CD4-positive, alpha-beta T cell (primary cell): Measurements from ENCODE around the gene PSD. TPM values are rescaled to one million over a fixed set of nuclear protein-coding genes. Genes with fewer than 3 reads are reported as not detected.
A peak's percentile ranks its signal among the peaks of the same experiment; 100 is the strongest.

Experiments used
- ATAC-seq: fragments of 200-7000 bp; cut with Tn5 transposase; one replicate; pipeline ENCODE4 v1.10.0; 2022; ENCODE audit warnings: mild to moderate bottlenecking; ENCODE audit not compliant: poor library complexity
- CTCF ChIA-PET: fragments of 350-600 bp; sonication (Branson Sonifier 250); formaldehyde crosslinking; loops from one replicate; lab custom pipeline; 2021; ENCODE audit warnings: antibody characterized with exemption, inconsistent platforms; lab: Charles Lee
- POLR2A ChIA-PET: fragments of 350-600 bp; sonication (Branson Sonifier 250); formaldehyde crosslinking; loops from one replicate; lab custom pipeline; 2021; ENCODE audit warnings: antibody characterized with exemption, inconsistent platforms; lab: Charles Lee
- DNase-seq, 14 experiments: peaks; one replicate each; pipeline ENCODE4 v3.0.0-alpha.2; 2013 to 2020; ENCODE audit warnings: mixed read lengths in 2 of 14
- H3K27ac ChIP-seq, 2 donors: one replicate each; pipeline versions ENCODE4 v1.5.1 to v1.7.0; 2013; ENCODE audit warnings: low read length in 2 of 2, low read depth in 1 of 2, mild to moderate bottlenecking in 1 of 2
- H3K27me3 ChIP-seq, 2 experiments: 1 replicate in 1 of 2; 2 replicates in 1 of 2; pipeline versions ENCODE4 v1.6.1 to v1.7.0; 2013; ENCODE audit warnings: low read length in 2 of 2, control low read depth in 1 of 2, mild to moderate bottlenecking in 1 of 2, moderate library complexity in 1 of 2; ENCODE audit not compliant: insufficient read depth in 2 of 2, control insufficient read depth in 1 of 2
- H3K36me3 ChIP-seq: one replicate; pipeline ENCODE4 v1.6.1; 2013; ENCODE audit warnings: low read length, control low read depth; ENCODE audit not compliant: insufficient read depth
- H3K4me1 ChIP-seq: one replicate; pipeline ENCODE4 v1.6.1; 2013; ENCODE audit warnings: low read length, control low read depth; ENCODE audit not compliant: insufficient read depth
- H3K4me3 ChIP-seq: one replicate; pipeline ENCODE4 v1.5.1; 2013; ENCODE audit warnings: mild to moderate bottlenecking, low read length, moderate library complexity
- H3K9me3 ChIP-seq, 2 experiments: 1 replicate in 1 of 2; 2 replicates in 1 of 2; pipeline versions ENCODE4 v1.6.1 to v1.7.0; 2013; ENCODE audit warnings: low read length in 2 of 2, mild to moderate bottlenecking in 2 of 2, control low read depth in 1 of 2, moderate library complexity in 1 of 2; ENCODE audit not compliant: control insufficient read depth in 1 of 2, insufficient read depth in 1 of 2
- H3K27ac Mint-ChIP-seq: one replicate; pipeline ENCODE4 v1.8.0; 2020; ENCODE audit warnings: mixed read lengths
- H3K27me3 Mint-ChIP-seq: one replicate; pipeline ENCODE4 v1.8.0; 2021; ENCODE audit warnings: mixed read lengths
- H3K36me3 Mint-ChIP-seq: one replicate; pipeline ENCODE4 v1.8.0; 2021; ENCODE audit warnings: low read depth, mixed read lengths
- H3K4me1 Mint-ChIP-seq: one replicate; pipeline ENCODE4 v1.8.0; 2021; ENCODE audit warnings: low read depth, mixed read lengths
- H3K4me3 Mint-ChIP-seq: one replicate; pipeline ENCODE4 v1.8.0; 2020; ENCODE audit warnings: mild to moderate bottlenecking, mixed read lengths
- H3K9me3 Mint-ChIP-seq: one replicate; pipeline ENCODE4 v1.8.0; 2020; ENCODE audit warnings: mixed read lengths
- intact Hi-C, 2 experiments: fragments of 100-400 bp; cut with DNase I in 1 of 2; cut with micrococcal nuclease in 1 of 2; formaldehyde crosslinking; loops; one replicate each; pipeline versions ENCODE4 v1.15.1 to v1.9.0; 2023 to 2025; cut with DNase I, micrococcal nuclease
- total RNA-seq, 174 experiments: library from RNA in 2 of 174; stranded (reverse) in 2 of 174; gene quantifications; one replicate each; pipeline ENCODE4 v1.2.3 and lab custom pipeline; 2021 to 2026
- TF ChIP-seq, protein P1 (sequence below): fragments of 200-600 bp; IDR thresholded peaks from one replicate; pipeline ENCODE4 v1.8.0; 2022; ENCODE audit warnings: antibody characterized with exemption, mild to moderate bottlenecking

The PSD gene
- total RNA-seq, 2 experiments from 2014 or later: 16.7 to 17.8 TPM

DNA sequence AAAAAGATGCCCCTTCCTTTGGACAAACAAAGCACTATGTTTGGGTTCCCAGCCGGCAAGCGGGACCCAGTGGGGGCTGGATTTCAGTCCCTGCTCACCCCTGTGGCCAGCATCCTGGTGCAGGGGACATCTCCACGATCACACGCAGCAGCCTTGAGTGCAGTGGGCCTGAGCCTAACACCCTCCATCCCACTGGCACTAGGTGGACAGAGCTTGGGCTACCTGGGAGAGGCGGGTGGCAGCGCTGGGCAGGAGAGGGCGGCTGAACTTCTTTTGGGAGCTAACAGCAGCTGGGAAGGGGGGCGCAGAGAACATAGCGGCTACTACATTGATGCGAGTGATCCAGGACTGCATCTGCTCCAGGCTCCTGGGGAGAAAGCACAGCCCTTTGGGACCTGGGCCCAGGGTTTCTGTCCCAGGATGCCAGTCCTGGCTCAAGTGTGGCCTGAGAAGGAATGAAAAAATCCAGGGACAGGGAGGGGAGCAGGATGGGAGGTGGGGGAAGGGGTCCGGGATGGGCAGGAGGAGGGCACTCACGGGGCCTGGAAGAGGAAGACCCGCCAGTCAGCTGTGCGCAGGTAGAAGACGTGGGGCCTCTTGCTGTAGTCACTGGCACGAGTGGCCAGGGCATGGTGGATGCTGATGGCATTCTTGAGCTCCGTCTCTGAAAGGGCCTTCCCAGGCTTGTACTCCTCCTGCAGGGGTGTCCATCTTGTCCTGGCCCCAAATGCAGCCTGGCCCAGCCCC is 14.1 kb downstream of the PSD start:
- H3K4me3 ChIP-seq: no peak overlapping the region
- no peak overlapping the region for H3K27ac ChIP-seq
- Mint-ChIP-seq H3K4me3 (peak overlapping the region; percentile 54), H3K27ac (peak overlapping the region; percentile 85), H3K36me3 (peaks cover 44% of the 10 kb centered on the region), H3K27me3 (peaks cover 12% of the 10 kb centered on the region), H3K9me3 (no peaks in the 10 kb centered on the region), H3K4me1 (peaks cover 36% of the 10 kb centered on the region)
- H3K36me3 ChIP-seq: peaks cover 33% of the 10 kb centered on the region
- ATAC-seq: no peak
- intact Hi-C loops: no loop called here
- peak in 3 of 14 experiments; percentile 17 to 44 (median 24) for DNase-seq
- peaks cover 0 to 5% of the 10 kb centered on the region in 2 experiments for H3K9me3 ChIP-seq
- H3K27me3 ChIP-seq: peaks cover 0 to 6% of the 10 kb centered on the region in 2 experiments
- POLR2A ChIA-PET: interaction anchor here (1.0 to 6.1 kb wide), 3 partner anchors 9 to 46 kb away, joined by 3 to 31 read pairs (median 16); partner anchors contain the start of genes FBXL15 and NFKB2
- TF ChIP-seq, protein P1, sequence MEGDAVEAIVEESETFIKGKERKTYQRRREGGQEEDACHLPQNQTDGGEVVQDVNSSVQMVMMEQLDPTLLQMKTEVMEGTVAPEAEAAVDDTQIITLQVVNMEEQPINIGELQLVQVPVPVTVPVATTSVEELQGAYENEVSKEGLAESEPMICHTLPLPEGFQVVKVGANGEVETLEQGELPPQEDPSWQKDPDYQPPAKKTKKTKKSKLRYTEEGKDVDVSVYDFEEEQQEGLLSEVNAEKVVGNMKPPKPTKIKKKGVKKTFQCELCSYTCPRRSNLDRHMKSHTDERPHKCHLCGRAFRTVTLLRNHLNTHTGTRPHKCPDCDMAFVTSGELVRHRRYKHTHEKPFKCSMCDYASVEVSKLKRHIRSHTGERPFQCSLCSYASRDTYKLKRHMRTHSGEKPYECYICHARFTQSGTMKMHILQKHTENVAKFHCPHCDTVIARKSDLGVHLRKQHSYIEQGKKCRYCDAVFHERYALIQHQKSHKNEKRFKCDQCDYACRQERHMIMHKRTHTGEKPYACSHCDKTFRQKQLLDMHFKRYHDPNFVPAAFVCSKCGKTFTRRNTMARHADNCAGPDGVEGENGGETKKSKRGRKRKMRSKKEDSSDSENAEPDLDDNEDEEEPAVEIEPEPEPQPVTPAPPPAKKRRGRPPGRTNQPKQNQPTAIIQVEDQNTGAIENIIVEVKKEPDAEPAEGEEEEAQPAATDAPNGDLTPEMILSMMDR: no peak
- H3K4me1 ChIP-seq: peaks cover 35% of the 10 kb centered on the region
- CTCF ChIA-PET: interaction anchor here (1.2 to 1.8 kb wide), 5 partner anchors 9 to 247 kb away, joined by 3 to 7 read pairs (median 4); partner anchors contain the start of gene NFKB2

DNA sequence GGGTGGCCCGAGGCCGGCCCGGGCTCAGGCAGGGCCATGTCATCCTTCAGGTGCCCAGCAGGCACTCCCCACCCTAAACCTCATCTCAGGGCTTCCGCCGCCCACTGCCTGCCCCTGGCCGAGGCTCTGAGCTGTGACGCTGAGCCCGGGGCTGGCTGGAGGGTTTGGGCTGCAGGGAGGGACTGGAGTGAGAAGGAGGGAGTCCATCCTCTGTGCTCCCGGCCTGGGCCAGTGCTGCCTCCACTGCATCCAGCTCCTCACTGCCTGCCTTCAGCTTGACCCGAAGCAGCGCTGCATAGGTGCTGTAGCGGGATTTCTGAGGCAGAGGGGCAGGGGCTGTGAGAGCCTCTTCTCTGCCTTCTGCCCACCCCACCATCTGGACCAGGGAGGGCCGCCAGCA is 15.5 kb downstream of the PSD start:
- Mint-ChIP-seq H3K4me1 (peaks cover 36% of the 10 kb centered on the region), H3K9me3 (no peaks in the 10 kb centered on the region), H3K4me3 (no peak overlapping the region), H3K27ac (peak overlapping the region; percentile 85), H3K36me3 (peaks cover 56% of the 10 kb centered on the region), H3K27me3 (peaks cover 5% of the 10 kb centered on the region)
- TF ChIP-seq, protein P1: no peak
- ChIA-PET POLR2A (interaction anchor here (0.6 to 6.1 kb wide), 3 partner anchors 7 to 18 kb away, joined by 3 to 31 read pairs (median 16); partner anchors contain the start of genes FBXL15 and NFKB2), CTCF (interaction anchor here (0.6 to 1.8 kb wide), 13 partner anchors 8 to 246 kb away, joined by 3 to 10 read pairs (median 3); partner anchors contain the start of gene NFKB2)
- Histone ChIP-seq H3K4me3 (no peak overlapping the region), H3K27me3 (peaks cover 0 to 2% of the 10 kb centered on the region in 2 experiments), H3K9me3 (peaks cover 0 to under 1% of the 10 kb centered on the region in 2 experiments), H3K27ac (no peak overlapping the region), H3K4me1 (peaks cover 38% of the 10 kb centered on the region), H3K36me3 (peaks cover 39% of the 10 kb centered on the region)
- intact Hi-C loops: no loop called here
- no peak for ATAC-seq
- peak in 3 of 14 experiments; percentile 5 to 46 (median 23) for DNase-seq

DNA sequence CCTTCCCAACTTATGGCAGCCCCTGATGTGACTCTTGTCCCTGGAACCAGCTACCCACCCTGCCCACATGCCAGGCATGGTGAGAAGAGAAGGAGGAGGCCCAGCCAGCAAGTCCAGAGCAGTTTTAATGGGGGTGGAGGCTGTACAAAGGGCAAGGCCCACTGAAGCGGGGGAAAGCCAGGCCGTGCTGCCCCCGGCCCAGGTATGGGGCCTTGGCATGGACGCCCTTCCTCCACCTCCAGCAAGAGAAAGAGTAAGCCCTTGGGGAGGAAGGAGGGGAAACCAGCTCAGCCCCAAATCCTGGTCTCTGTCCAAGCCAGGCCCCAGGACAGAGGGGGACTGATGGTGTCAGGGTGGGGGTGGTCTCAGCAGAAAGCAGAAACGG is 16.1 kb downstream of the PSD start:
- Histone ChIP-seq H3K36me3 (peaks cover 45% of the 10 kb centered on the region), H3K27ac (no peak overlapping the region), H3K27me3 (no peaks in the 10 kb centered on the region), H3K4me1 (peaks cover 38% of the 10 kb centered on the region), H3K4me3 (no peak overlapping the region), H3K9me3 (no peaks in the 10 kb centered on the region)
- POLR2A ChIA-PET: interaction anchor here (6.1 kb wide), 1 partner anchor 19 kb away, joined by 31 read pairs; the partner anchor contains the start of gene FBXL15
- ATAC-seq: no peak
- Mint-ChIP-seq H3K27ac (no peak overlapping the region), H3K36me3 (peaks cover 62% of the 10 kb centered on the region), H3K4me3 (no peak overlapping the region), H3K9me3 (no peaks in the 10 kb centered on the region), H3K27me3 (peaks cover 4% of the 10 kb centered on the region), H3K4me1 (peaks cover 36% of the 10 kb centered on the region)
- peak in 2 of 14 experiments; percentile 5 to 37 for DNase-seq
- intact Hi-C loops: no loop called here
- CTCF ChIA-PET: interaction anchor here (1.1 to 1.8 kb wide), 3 partner anchors 37 to 76 kb away, joined by 3 to 7 read pairs (median 5); no protein-coding TSS in a partner anchor
- TF ChIP-seq, protein P1: no peak
